ENCODE data around the gene COMMD6. TPM values are rescaled to one million over a fixed set of nuclear protein-coding genes. Genes with fewer than 3 reads are reported as not detected.
A peak's percentile ranks its signal among the peaks of the same experiment; 100 is the strongest.

COMMD6 gene
- total RNA-seq, 2 experiments from 2014 or later: 211 to 217 TPM

DNA sequence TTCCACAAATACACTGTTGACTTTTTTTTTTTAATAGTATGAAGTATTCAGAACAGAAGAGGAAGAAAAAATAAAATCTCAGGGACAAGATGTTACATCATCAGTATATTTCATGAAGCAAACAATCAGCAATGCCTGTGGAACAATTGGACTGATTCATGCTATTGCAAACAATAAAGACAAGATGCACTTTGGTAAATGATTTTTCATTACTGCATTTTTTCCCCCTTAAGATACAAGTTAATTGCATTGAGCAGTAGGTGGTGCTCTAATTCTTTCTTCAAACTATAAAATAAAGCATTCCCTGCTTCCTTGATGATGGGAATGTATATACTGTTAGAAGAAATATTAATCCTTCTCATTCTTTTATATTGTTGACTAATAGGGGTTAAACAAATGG lies 29.0 kb upstream of the COMMD6 start:
- Histone ChIP-seq H3K36me3 (ENCODE audit: insufficient read depth, low read length) (peaks cover 51% of the 10 kb centered on the region), H3K4me1 (ENCODE audit: insufficient read depth, low read length) (no peaks in the 10 kb centered on the region), H3K27me3 (ENCODE audit: control insufficient read depth in 1 of 2, insufficient read depth in 2 of 2, low read length in 2 of 2) (no peaks in the 10 kb centered on the region), H3K27ac (ENCODE audit: low read depth in 1 of 2, low read length in 2 of 2) (no peak overlapping the region), H3K4me3 (ENCODE audit: low read length) (no peak overlapping the region), H3K9me3 (ENCODE audit: control insufficient read depth in 1 of 2, insufficient read depth in 1 of 2, low read length in 2 of 2) (no peaks in the 10 kb centered on the region)
- Mint-ChIP-seq H3K27ac (no peak overlapping the region), H3K36me3 (ENCODE audit: low read depth) (peaks cover 74% of the 10 kb centered on the region), H3K4me1 (ENCODE audit: low read depth) (no peaks in the 10 kb centered on the region), H3K27me3 (no peaks in the 10 kb centered on the region), H3K9me3 (no peaks in the 10 kb centered on the region), H3K4me3 (no peak overlapping the region)
- ATAC-seq (ENCODE audit: poor library complexity): no peak
- DNase-seq: no peak
- intact Hi-C loops (cut with DNase I, micrococcal nuclease): no loop called here
- TF ChIP-seq, protein P1, sequence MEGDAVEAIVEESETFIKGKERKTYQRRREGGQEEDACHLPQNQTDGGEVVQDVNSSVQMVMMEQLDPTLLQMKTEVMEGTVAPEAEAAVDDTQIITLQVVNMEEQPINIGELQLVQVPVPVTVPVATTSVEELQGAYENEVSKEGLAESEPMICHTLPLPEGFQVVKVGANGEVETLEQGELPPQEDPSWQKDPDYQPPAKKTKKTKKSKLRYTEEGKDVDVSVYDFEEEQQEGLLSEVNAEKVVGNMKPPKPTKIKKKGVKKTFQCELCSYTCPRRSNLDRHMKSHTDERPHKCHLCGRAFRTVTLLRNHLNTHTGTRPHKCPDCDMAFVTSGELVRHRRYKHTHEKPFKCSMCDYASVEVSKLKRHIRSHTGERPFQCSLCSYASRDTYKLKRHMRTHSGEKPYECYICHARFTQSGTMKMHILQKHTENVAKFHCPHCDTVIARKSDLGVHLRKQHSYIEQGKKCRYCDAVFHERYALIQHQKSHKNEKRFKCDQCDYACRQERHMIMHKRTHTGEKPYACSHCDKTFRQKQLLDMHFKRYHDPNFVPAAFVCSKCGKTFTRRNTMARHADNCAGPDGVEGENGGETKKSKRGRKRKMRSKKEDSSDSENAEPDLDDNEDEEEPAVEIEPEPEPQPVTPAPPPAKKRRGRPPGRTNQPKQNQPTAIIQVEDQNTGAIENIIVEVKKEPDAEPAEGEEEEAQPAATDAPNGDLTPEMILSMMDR (IDR thresholded peaks at IDR 0.05): no peak
- CTCF ChIA-PET: no interaction called here
- POLR2A ChIA-PET: no interaction called here

DNA sequence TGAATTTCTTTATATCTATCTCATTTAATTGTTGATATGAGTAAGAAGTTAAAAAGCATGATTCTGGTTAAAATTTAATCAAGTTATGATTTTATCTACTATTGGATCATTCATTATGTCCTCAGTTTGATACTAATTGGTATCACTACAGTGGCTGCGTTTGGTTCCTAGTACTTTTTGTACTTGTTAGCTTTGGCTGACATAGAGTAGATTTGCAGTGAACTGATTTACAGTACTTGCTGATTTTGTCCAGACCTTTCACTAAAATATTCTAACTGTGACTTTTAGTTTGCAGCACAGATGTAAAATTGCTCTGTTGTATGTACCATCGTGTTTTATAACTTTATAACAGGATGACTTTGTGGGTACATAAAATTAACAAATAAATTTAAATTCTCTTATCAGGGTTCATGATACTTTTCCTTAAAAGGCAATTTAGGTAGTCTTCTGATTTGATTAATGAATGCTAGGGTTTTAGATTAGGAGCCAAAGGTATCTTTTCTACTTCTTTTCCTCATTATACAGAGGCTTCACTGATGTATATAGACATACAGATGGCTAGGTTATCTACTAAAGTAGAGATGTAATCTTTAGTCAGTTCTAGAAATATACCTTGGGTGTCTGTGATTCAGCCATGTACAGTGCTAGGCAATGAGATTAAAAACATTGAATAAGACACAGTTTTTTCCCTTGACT lies 20.7 kb upstream of the COMMD6 start:
- Histone ChIP-seq H3K4me3 (ENCODE audit: low read length) (no peak overlapping the region), H3K9me3 (ENCODE audit: control insufficient read depth in 1 of 2, insufficient read depth in 1 of 2, low read length in 2 of 2) (no peaks in the 10 kb centered on the region), H3K27me3 (ENCODE audit: control insufficient read depth in 1 of 2, insufficient read depth in 2 of 2, low read length in 2 of 2) (no peaks in the 10 kb centered on the region), H3K36me3 (ENCODE audit: insufficient read depth, low read length) (peaks cover 30% of the 10 kb centered on the region), H3K27ac (ENCODE audit: low read depth in 1 of 2, low read length in 2 of 2) (no peak overlapping the region), H3K4me1 (ENCODE audit: insufficient read depth, low read length) (peaks cover 4% of the 10 kb centered on the region)
- peaks cover 41% of the 10 kb centered on the region for H3K36me3 Mint-ChIP-seq (ENCODE audit: low read depth)
- peak overlapping the region; percentile 38 for H3K27ac Mint-ChIP-seq
- peaks cover 52% of the 10 kb centered on the region for H3K4me1 Mint-ChIP-seq (ENCODE audit: low read depth)
- H3K27me3 Mint-ChIP-seq: no peaks in the 10 kb centered on the region
- ChIA-PET CTCF (no interaction called here), POLR2A (interaction anchor here (0.6 to 0.7 kb wide), 2 partner anchors 8 to 87 kb away, joined by 3 to 5 read pairs; partner anchors contain the start of gene UCHL3)
- peak overlapping the region; percentile 23 for H3K4me3 Mint-ChIP-seq
- peak; percentile 48 for ATAC-seq (ENCODE audit: poor library complexity)
- no peak for DNase-seq
- intact Hi-C loops (cut with DNase I, micrococcal nuclease): no loop called here
- H3K9me3 Mint-ChIP-seq: no peaks in the 10 kb centered on the region
- TF ChIP-seq, protein P1 (IDR thresholded peaks at IDR 0.05): no peak

DNA sequence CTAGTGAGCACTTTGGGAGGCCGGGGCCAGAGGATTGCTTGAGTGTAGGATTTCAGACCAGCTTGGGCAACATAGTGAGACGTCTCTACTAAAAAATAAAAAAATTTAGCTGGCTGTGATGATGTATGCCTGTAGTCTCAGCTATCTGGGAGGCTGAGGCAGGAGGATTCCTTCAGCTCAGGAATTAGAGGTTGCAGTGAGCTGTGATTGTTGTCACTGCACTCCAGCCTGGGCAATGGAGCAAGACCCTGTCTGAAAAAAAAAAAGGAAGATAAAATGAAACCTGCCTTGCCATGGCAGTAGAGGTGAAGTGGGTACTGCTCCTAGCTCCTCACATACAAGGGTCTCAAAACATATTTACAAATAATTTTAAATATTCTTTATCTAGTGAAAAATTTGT lies 19.3 kb upstream of the COMMD6 start:
- peaks cover 4% of the 10 kb centered on the region for H3K4me1 ChIP-seq (ENCODE audit: insufficient read depth, low read length)
- POLR2A ChIA-PET: interaction anchor here (1.0 to 1.3 kb wide), 3 partner anchors 19 to 1469 kb away, joined by 3 to 5 read pairs (median 4); partner anchors contain the start of gene COMMD6
- Mint-ChIP-seq H3K4me1 (ENCODE audit: low read depth) (peaks cover 60% of the 10 kb centered on the region), H3K9me3 (no peaks in the 10 kb centered on the region), H3K4me3 (no peak overlapping the region), H3K27me3 (no peaks in the 10 kb centered on the region), H3K27ac (no peak overlapping the region), H3K36me3 (ENCODE audit: low read depth) (peaks cover 37% of the 10 kb centered on the region)
- DNase-seq: no peak
- H3K9me3 ChIP-seq (ENCODE audit: control insufficient read depth in 1 of 2, insufficient read depth in 1 of 2, low read length in 2 of 2): no peaks in the 10 kb centered on the region
- H3K4me3 ChIP-seq (ENCODE audit: low read length): no peak overlapping the region
- TF ChIP-seq, protein P1 (IDR thresholded peaks at IDR 0.05): no peak
- no peak overlapping the region for H3K27ac ChIP-seq (ENCODE audit: low read depth in 1 of 2, low read length in 2 of 2)
- ATAC-seq (ENCODE audit: poor library complexity): no peak
- peaks cover 24% of the 10 kb centered on the region for H3K36me3 ChIP-seq (ENCODE audit: insufficient read depth, low read length)
- intact Hi-C loops (cut with DNase I, micrococcal nuclease): no loop called here
- H3K27me3 ChIP-seq (ENCODE audit: control insufficient read depth in 1 of 2, insufficient read depth in 2 of 2, low read length in 2 of 2): no peaks in the 10 kb centered on the region
- CTCF ChIA-PET: no interaction called here

All from CD4-positive, alpha-beta T cell (primary cell).